ENCODE results near the gene SLC6A18.

- no peak for TF ChIP-seq CTCF (conservative IDR thresholded peaks at IDR 0.05; ENCODE audit: low read depth, low read length)
- no peak for TF ChIP-seq FOS (IDR thresholded peaks at IDR 0.05; ENCODE audit: low read depth, low read length)
- no peak for TF ChIP-seq ELK1 (IDR thresholded peaks at IDR 0.05; ENCODE audit: borderline replicate concordance, low read depth, low read length)
- no peak for TF ChIP-seq MXI1 (IDR thresholded peaks at IDR 0.05; ENCODE audit: borderline replicate concordance, low read depth, low read length)
Observed at GRCh38 chr5:1291611-1292080, 66.5 kb downstream of the SLC6A18 start.
